A549 treated with Hydrocortisone at 1 μM for 4 hours (cell line): ENCODE data around the gene HSD17B11. TPM values are rescaled to one million over a fixed set of nuclear protein-coding genes. Genes with fewer than 3 reads are reported as not detected.

Source experiments
- total RNA-seq: library from RNA; stranded (reverse); fragments of 200-300 nt; extraction: Qiagen RNA extraction; gene quantifications from 5 replicates; pipeline ENCODE4 v1.2.3, GENCODE V29; 2022

Gene HSD17B11
- 46.8 to 60.9 TPM (median 53.0 TPM) in 5 replicates for total RNA-seq

DNA sequence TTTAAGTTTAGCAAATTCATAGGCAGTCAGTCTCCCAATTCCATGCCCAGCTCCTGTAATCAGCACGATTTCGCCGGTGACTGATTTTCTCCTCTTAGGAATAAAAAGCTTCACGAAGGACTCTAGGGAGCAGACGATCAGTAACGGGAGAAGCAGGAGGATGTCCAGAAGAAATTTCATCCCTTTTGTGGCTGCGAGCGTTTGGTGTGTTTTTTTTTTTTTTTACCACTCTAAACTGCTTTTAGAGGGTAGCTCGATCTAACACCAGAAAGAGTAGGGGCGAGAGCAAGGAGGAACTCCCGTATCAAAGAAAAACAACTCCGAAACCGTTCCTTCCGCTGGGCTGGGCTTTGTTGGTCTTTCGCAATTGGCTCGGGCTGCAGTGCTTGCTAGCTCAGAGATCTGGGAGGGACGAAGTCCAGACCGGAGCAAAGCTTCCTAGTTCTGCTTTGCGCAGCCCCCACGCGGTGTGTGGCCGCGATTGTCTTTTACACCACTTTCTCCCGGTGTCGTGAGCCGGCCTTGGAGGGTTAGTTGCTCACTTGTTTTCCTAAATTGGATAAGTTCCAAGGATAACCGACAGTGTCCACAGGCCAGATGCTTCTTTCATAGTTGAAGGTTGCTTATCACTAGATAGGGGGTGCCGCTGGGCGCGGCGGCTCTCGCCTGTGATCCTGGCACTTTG, at the start of gene HSD17B11:
Gene HSD17B11, minus strand, starts transcription at position 298 of the 685 bp plus-strand sequence. Its CDS starts 118 bp downstream, at position 180.

GRCh38 chr4:87422104-87423052, 31.4 kb upstream of the HSD17B11 start, which contains the start of gene NUDT9:
Gene NUDT9 (plus strand): TSS chr4:87422573. CDS start chr4:87422906, 333 bp downstream.

GRCh38 chr4:87322754-87323153, 68.2 kb downstream of the HSD17B11 start, which contains the start of gene HSD17B13:
Gene HSD17B13 (minus strand): TSS chr4:87322882. CDS start chr4:87322841, 41 bp downstream.

Other genes with a start within 250 kb of the HSD17B11 start
- gene KLHL8, start 170.6 kb downstream of the HSD17B11 start, total RNA-seq, result 2.9 to 6.0 TPM (median 4.3 TPM) in 5 replicates
- gene HSD17B13, start 68.3 kb downstream of the HSD17B11 start, total RNA-seq, result 0.05 to 0.08 TPM in 2 of 5 replicates, not detected in the others
- gene NUDT9, start 31.4 kb upstream of the HSD17B11 start, total RNA-seq, result 24.2 to 32.6 TPM (median 25.5 TPM) in 5 replicates
- gene SPARCL1, start 138.2 kb upstream of the HSD17B11 start, total RNA-seq, result not detected in 5 replicates
- not detected in 5 replicates for gene DSPP, start 217.3 kb upstream of the HSD17B11 start, total RNA-seq